Right ventricle myocardium superior (tissue), 1 donor: Measurements from ENCODE around the gene SCAF8. TPM values are rescaled to one million over a fixed set of nuclear protein-coding genes. Genes with fewer than 3 reads are reported as not detected.
"Not testable (repeated sequence)": the region's sequence is repeated elsewhere in the genome, so short reads cannot be mapped to it uniquely, and the experiment has no call there.

Experiments
- ATAC-seq: fragments of 200-7000 bp; cut with Tn5 transposase; one replicate; pipeline ENCODE4 v1.9.1; 2020; ENCODE audit warnings: mild to moderate bottlenecking; ENCODE audit not compliant: poor library complexity
- DNase-seq: peaks from one replicate; pipeline ENCODE4 v3.0.0-alpha.2; 2020
- intact Hi-C: fragments of 100-400 bp; cut with DNase I; formaldehyde crosslinking; loops from one replicate; pipeline ENCODE4 v1.11.2; 2022
- total RNA-seq: library from RNA; stranded (reverse); fragmentation: NEBNext Ultra II Directional; extraction: Animal tissue kit (Norgen Biotek cat#: 25700); gene quantifications from one replicate; pipeline ENCODE4 v1.2.1, GENCODE V29; 2021
- donor health status: DM: no; HTN: yes; CAD: no; lungs with severe emphysema.

The SCAF8 gene
- total RNA-seq, 1 donor from 2014 or later: 43.0 TPM

GRCh38 chr6:154732538-154733182, 556 bp upstream of the SCAF8 start:
- DNase-seq: peak; percentile 48
- intact Hi-C loops: loop anchor here (5.0 kb wide), 1 partner anchor 70 kb away; no protein-coding TSS in a partner anchor
- ATAC-seq: no peak

- intact Hi-C loops: loop anchor here (5.0 kb wide), 1 partner anchor 68 kb away; no protein-coding TSS in a partner anchor
- ATAC-seq (peak; percentile 95), DNase-seq (peak; percentile 97)
These were observed 588 bp downstream of the SCAF8 start for GRCh38 chr6:154733626-154734382.

- intact Hi-C loops: no loop called here
- DNase-seq (no peak), ATAC-seq (no peak)
These were observed 3.5 kb downstream of the SCAF8 start for GRCh38 chr6:154736618-154737259.

- intact Hi-C loops: no loop called here
- no peak for DNase-seq
- ATAC-seq: no peak
These were observed 4.2 kb downstream of the SCAF8 start for GRCh38 chr6:154737424-154737823.

- no peak for ATAC-seq
- intact Hi-C loops: no loop called here
- DNase-seq: no peak
These were observed 5.3 kb downstream of the SCAF8 start for GRCh38 chr6:154738551-154738961.

- DNase-seq (no peak), ATAC-seq (no peak)
- intact Hi-C loops: no loop called here
These were observed 7.4 kb downstream of the SCAF8 start for GRCh38 chr6:154740658-154741057.

GRCh38 chr6:154742891-154743290, 9.7 kb downstream of the SCAF8 start:
- DNase-seq (no peak), ATAC-seq (no peak)
- intact Hi-C loops: no loop called here

- ATAC-seq, intact Hi-C loops, DNase-seq: not testable (repeated sequence)
These were observed 11.0 kb downstream of the SCAF8 start for GRCh38 chr6:154744029-154744745.

- ATAC-seq (no peak), DNase-seq (no peak)
- intact Hi-C loops: no loop called here
These were observed 12.0 kb downstream of the SCAF8 start for GRCh38 chr6:154745243-154745642.

- ATAC-seq (no peak), DNase-seq (no peak)
- intact Hi-C loops: no loop called here
These were observed 16.1 kb downstream of the SCAF8 start for GRCh38 chr6:154749341-154749740.

GRCh38 chr6:154751011-154751800, 18.0 kb downstream of the SCAF8 start:
- ATAC-seq: no peak
- intact Hi-C loops: no loop called here
- no peak for DNase-seq

- ATAC-seq (no peak), DNase-seq (no peak)
- intact Hi-C loops: no loop called here
These were observed 18.8 kb downstream of the SCAF8 start for GRCh38 chr6:154752022-154752421.

GRCh38 chr6:154754152-154754551, 20.9 kb downstream of the SCAF8 start:
- intact Hi-C loops: no loop called here
- ATAC-seq (no peak), DNase-seq (no peak)

GRCh38 chr6:154757352-154758050, 24.3 kb downstream of the SCAF8 start:
- peak; percentile 36 for ATAC-seq
- intact Hi-C loops: no loop called here
- no peak for DNase-seq

GRCh38 chr6:154758125-154758524, 24.9 kb downstream of the SCAF8 start:
- intact Hi-C loops: no loop called here
- DNase-seq: no peak
- no peak for ATAC-seq

- intact Hi-C loops: no loop called here
- ATAC-seq: no peak
- DNase-seq: no peak
These were observed 30.4 kb downstream of the SCAF8 start for GRCh38 chr6:154763650-154764049.

GRCh38 chr6:154765273-154765672, 32.1 kb downstream of the SCAF8 start:
- intact Hi-C loops: no loop called here

GRCh38 chr6:154766288-154766687, 33.1 kb downstream of the SCAF8 start:
- ATAC-seq: peak; percentile 81
- intact Hi-C loops: no loop called here

More at GRCh38 chr6:154765273-154765672, 32.1 kb downstream of the SCAF8 start:
- ATAC-seq (no peak), DNase-seq (no peak)

More at GRCh38 chr6:154766288-154766687, 33.1 kb downstream of the SCAF8 start:
- no peak for DNase-seq
